HEK293 (cell line): Measurements from ENCODE around the gene PLEK2.

Source experiments
- CTCF ChIP-seq: fragments of 450-650 bp; formaldehyde crosslinking; IDR thresholded peaks from 2 replicates; pipeline ENCODE4 v1.5.1; 2016; ENCODE audit warnings: missing biosample characterization, missing genetic modification characterization
- FEZF1 ChIP-seq: fragments of 450-650 bp; formaldehyde crosslinking; IDR thresholded peaks from 2 replicates; pipeline ENCODE4 v1.5.1; 2016; ENCODE audit warnings: missing biosample characterization, missing genetic modification characterization
- GLIS1 ChIP-seq: fragments of 450-650 bp; formaldehyde crosslinking; IDR thresholded peaks from 2 replicates; pipeline ENCODE4 v1.5.1; 2016; ENCODE audit warnings: missing biosample characterization, missing genetic modification characterization
- KLF1 ChIP-seq: fragments of 450-650 bp; formaldehyde crosslinking; IDR thresholded peaks from 2 replicates; pipeline ENCODE4 v1.5.1; 2016; ENCODE audit warnings: missing biosample characterization, missing genetic modification characterization
- KLF16 ChIP-seq: fragments of 450-650 bp; formaldehyde crosslinking; IDR thresholded peaks from 2 replicates; pipeline ENCODE4 v1.5.1; 2017; ENCODE audit warnings: missing biosample characterization, missing genetic modification characterization
- KLF7 ChIP-seq: fragments of 450-650 bp; formaldehyde crosslinking; IDR thresholded peaks from 2 replicates; pipeline ENCODE4 v1.5.1; 2016; ENCODE audit warnings: missing biosample characterization, missing genetic modification characterization, borderline replicate concordance
- KLF8 ChIP-seq: fragments of 450-650 bp; formaldehyde crosslinking; IDR thresholded peaks from 2 replicates; pipeline ENCODE4 v1.5.1; 2016; ENCODE audit warnings: missing biosample characterization, missing genetic modification characterization
- PATZ1 ChIP-seq: fragments of 450-650 bp; formaldehyde crosslinking; IDR thresholded peaks from 2 replicates; pipeline ENCODE4 v1.5.1; 2016; ENCODE audit warnings: missing biosample characterization, missing genetic modification characterization
- PRDM2 ChIP-seq: fragments of 450-650 bp; formaldehyde crosslinking; IDR thresholded peaks from 2 replicates; pipeline ENCODE4 v1.5.1; 2016; ENCODE audit warnings: missing biosample characterization, missing genetic modification characterization, borderline replicate concordance
- SCRT2 ChIP-seq: fragments of 450-650 bp; formaldehyde crosslinking; IDR thresholded peaks from 2 replicates; pipeline ENCODE4 v1.5.1; 2016; ENCODE audit warnings: missing biosample characterization, missing genetic modification characterization
- SP2 ChIP-seq: fragments of 450-650 bp; formaldehyde crosslinking; IDR thresholded peaks from 2 replicates; pipeline ENCODE4 v1.5.1; 2016; ENCODE audit warnings: missing biosample characterization, missing genetic modification characterization
- SP3 ChIP-seq: fragments of 450-650 bp; formaldehyde crosslinking; IDR thresholded peaks from 2 replicates; pipeline ENCODE4 v1.5.1; 2016; ENCODE audit warnings: missing biosample characterization, missing genetic modification characterization
- TRIM28 ChIP-seq: IDR thresholded peaks from 2 replicates; pipeline ENCODE4 v1.6.1; 2011; ENCODE audit warnings: low read length, control low read depth, borderline replicate concordance
- YY2 ChIP-seq: fragments of 450-650 bp; formaldehyde crosslinking; IDR thresholded peaks from 2 replicates; pipeline ENCODE4 v1.5.1; 2016; ENCODE audit warnings: missing biosample characterization, missing genetic modification characterization
- ZBTB17 ChIP-seq: fragments of 450-650 bp; formaldehyde crosslinking; IDR thresholded peaks from 2 replicates; pipeline ENCODE4 v1.5.1; 2016; ENCODE audit warnings: missing biosample characterization, missing genetic modification characterization
- ZBTB26 ChIP-seq: fragments of 450-650 bp; formaldehyde crosslinking; optimal IDR thresholded peaks from 2 replicates; pipeline ENCODE3; 2016; ENCODE audit warnings: missing biosample characterization, mild to moderate bottlenecking, missing genetic modification characterization
- ZNF155 ChIP-seq: fragments of 450-650 bp; formaldehyde crosslinking; IDR thresholded peaks from 2 replicates; pipeline ENCODE4 v1.5.1; 2016; ENCODE audit warnings: missing biosample characterization, missing genetic modification characterization
- ZNF16 ChIP-seq: fragments of 450-650 bp; formaldehyde crosslinking; IDR thresholded peaks from 2 replicates; pipeline ENCODE4 v1.5.1; 2016; ENCODE audit warnings: low read depth, missing biosample characterization, missing genetic modification characterization
- ZNF2 ChIP-seq: fragments of 450-650 bp; formaldehyde crosslinking; IDR thresholded peaks from 2 replicates; pipeline ENCODE4 v1.5.1; 2016; ENCODE audit warnings: missing biosample characterization, missing genetic modification characterization
- ZNF211 ChIP-seq: fragments of 450-650 bp; formaldehyde crosslinking; IDR thresholded peaks from 2 replicates; pipeline ENCODE4 v1.5.1; 2016; ENCODE audit warnings: low read depth, missing biosample characterization, missing genetic modification characterization
- ZNF24 ChIP-seq: fragments of 450-650 bp; formaldehyde crosslinking; IDR thresholded peaks from 2 replicates; pipeline ENCODE4 v1.5.1; 2016; ENCODE audit warnings: missing biosample characterization, missing genetic modification characterization
- ZNF335 ChIP-seq: fragments of 450-650 bp; formaldehyde crosslinking; conservative IDR thresholded peaks from 2 replicates; pipeline ENCODE4 v1.5.1; 2016; ENCODE audit warnings: missing biosample characterization, missing genetic modification characterization
- ZNF350 ChIP-seq: fragments of 450-650 bp; formaldehyde crosslinking; IDR thresholded peaks from 2 replicates; pipeline ENCODE4 v1.5.0; 2017; ENCODE audit warnings: missing biosample characterization, mild to moderate bottlenecking, missing genetic modification characterization
- ZNF561 ChIP-seq: fragments of 450-650 bp; IDR thresholded peaks from 2 replicates; pipeline ENCODE4 v1.5.1; 2018; ENCODE audit warnings: missing biosample characterization, missing genetic modification characterization, borderline replicate concordance
- ZNF580 ChIP-seq: fragments of 450-650 bp; formaldehyde crosslinking; IDR thresholded peaks from 2 replicates; pipeline ENCODE4 v1.5.1; 2016; ENCODE audit warnings: missing biosample characterization, missing genetic modification characterization
- ZNF629 ChIP-seq: fragments of 450-650 bp; formaldehyde crosslinking; IDR thresholded peaks from 2 replicates; pipeline ENCODE4 v1.5.1; 2017; ENCODE audit warnings: missing biosample characterization, missing genetic modification characterization
- ZNF654 ChIP-seq: fragments of 450-650 bp; formaldehyde crosslinking; IDR thresholded peaks from 2 replicates; pipeline ENCODE4 v1.5.1; 2016; ENCODE audit warnings: low read depth, missing biosample characterization, missing genetic modification characterization
- ZXDB ChIP-seq: fragments of 450-650 bp; formaldehyde crosslinking; IDR thresholded peaks from 2 replicates; pipeline ENCODE4 v1.5.1; 2016; ENCODE audit warnings: missing biosample characterization, missing genetic modification characterization

The PLEK2 gene

GRCh38 chr14:67359775-67360469 is 52.0 kb downstream of the PLEK2 start, which contains the start of the genes ATP6V1D and EIF2S1 (continued):
- TF ChIP-seq PRDM2 (tag by site-specific recombination) (no peak), ZNF155 (tag by site-specific recombination) (no peak), ZNF335 (tag by site-specific recombination) (peak; percentile 51; the same call in 1 of the 2 replicates), YY2 (tag by site-specific recombination) (peak; percentile 35; the same call in 1 of the 2 replicates), ZNF2 (peak; percentile 72), CTCF (tag by site-specific recombination) (peak; percentile 97), KLF1 (tag by site-specific recombination) (peak; percentile 66), ZXDB (tag by site-specific recombination) (peak; percentile 87), KLF16 (tag by site-specific recombination) (0 out of 2 replicates have a peak, but pooled peaks have one; percentile 58), TRIM28 (peak; percentile 94), ZBTB26 (peak; percentile 91), ZBTB17 (tag by site-specific recombination) (peak; percentile 96), SP3 (tag by site-specific recombination) (peak; percentile 86), ZNF350 (tag by site-specific recombination) (no peak), PATZ1 (tag by site-specific recombination) (peak; percentile 71), ZNF211 (tag by site-specific recombination) (no peak), ZNF24 (tag by site-specific recombination) (peak; percentile 83), ZNF654 (tag by site-specific recombination) (peak; percentile 53), KLF8 (tag by site-specific recombination) (peak; percentile 90), ZNF16 (tag by site-specific recombination) (no peak), KLF7 (tag by site-specific recombination) (peak; percentile 73; the same call in 1 of the 2 replicates), ZNF629 (tag by site-specific recombination) (peak; percentile 70), GLIS1 (tag by site-specific recombination) (no peak), SCRT2 (tag by site-specific recombination) (peak; percentile 84), SP2 (tag by site-specific recombination) (peak; percentile 96), FEZF1 (tag by site-specific recombination) (peak; percentile 60), ZNF561 (tag by site-specific recombination) (peak; percentile 66; the same call in 1 of the 2 replicates), ZNF580 (tag by site-specific recombination) (peak; percentile 99)
